ENCODE data around the gene PARD3B. TPM values are rescaled to one million over a fixed set of nuclear protein-coding genes. Genes with fewer than 3 reads are reported as not detected.
"Not testable (repeated sequence)": the region's sequence is repeated elsewhere in the genome, so short reads cannot be mapped to it uniquely, and the experiment has no call there.

The PARD3B gene
- total and polyA plus RNA-seq, 8 donors: 1.8 to 42.6 (median 15.1) TPM

- no peak for DNase-seq
- TF ChIP-seq EP300 (IDR thresholded peaks at IDR 0.05) (no peak), POLR2A (IDR thresholded peaks at IDR 0.05) (no peak), CTCF (IDR thresholded peaks at IDR 0.05) (no peak), POLR2AphosphoS5 (IDR thresholded peaks at IDR 0.05) (no peak)
- Histone ChIP-seq H3K9me3 (no peaks in the 10 kb centered on the region), H3K36me3 (no peaks in the 10 kb centered on the region), H3K4me1 (no peaks in the 10 kb centered on the region), H3K27me3 (no peaks in the 10 kb centered on the region), H3K27ac (no peak overlapping the region), H3K4me3 (no peak overlapping the region)
- 68 to 92% (median 83%) methylated on average over 3 of the region's 3 CpGs for WGBS, 5 donors
- intact Hi-C loops (cut with DNase I; ENCODE audit: low total_unique reads): no loop called here
These were observed 672.8 kb downstream of the PARD3B start for GRCh38 chr2:205218056-205218455.

- WGBS, 5 donors: 90 to 96% (median 93%) methylated on average over 5 of the region's 5 CpGs
- H3K27ac ChIP-seq; DNase-seq; intact Hi-C loops (cut with DNase I; ENCODE audit: low total_unique reads); H3K4me1 ChIP-seq; H3K27me3 ChIP-seq; H3K4me3 ChIP-seq; H3K9me3 ChIP-seq; H3K36me3 ChIP-seq: not testable (repeated sequence)
These were observed 673.5 kb downstream of the PARD3B start for GRCh38 chr2:205218816-205219215.

DNA sequence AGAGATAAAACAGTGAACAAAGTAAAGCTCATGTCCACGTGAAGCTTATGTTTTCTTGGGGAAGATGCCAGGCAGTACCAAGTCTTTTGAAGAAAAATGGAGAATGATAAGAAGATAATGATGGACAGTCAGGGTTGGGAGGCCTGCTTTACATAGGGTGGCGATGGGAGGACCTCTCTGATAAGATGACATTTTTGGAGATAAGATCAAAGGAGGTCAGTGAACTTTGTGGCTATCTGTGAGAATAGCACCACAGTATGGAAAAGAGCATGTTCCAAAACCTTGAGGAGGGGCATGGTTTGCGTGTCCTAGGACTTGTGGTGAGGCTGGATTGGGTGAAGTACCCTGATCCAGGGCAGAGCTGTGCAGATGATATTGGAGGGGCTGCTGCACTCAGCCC lies 675.3 kb downstream of the PARD3B start:
- TF ChIP-seq POLR2AphosphoS5 (IDR thresholded peaks at IDR 0.05) (no peak), EP300 (IDR thresholded peaks at IDR 0.05) (no peak), CTCF (IDR thresholded peaks at IDR 0.05) (no peak), POLR2A (IDR thresholded peaks at IDR 0.05) (no peak)
- Histone ChIP-seq H3K27me3 (no peaks in the 10 kb centered on the region), H3K36me3 (no peaks in the 10 kb centered on the region), H3K9me3 (no peaks in the 10 kb centered on the region), H3K4me3 (no peak overlapping the region), H3K4me1 (no peaks in the 10 kb centered on the region), H3K27ac (no peak overlapping the region)
- intact Hi-C loops (cut with DNase I; ENCODE audit: low total_unique reads): no loop called here
- no peak for DNase-seq
- 39 to 87% (median 73%) methylated on average over 3 of the region's 3 CpGs for WGBS, 5 donors

DNA sequence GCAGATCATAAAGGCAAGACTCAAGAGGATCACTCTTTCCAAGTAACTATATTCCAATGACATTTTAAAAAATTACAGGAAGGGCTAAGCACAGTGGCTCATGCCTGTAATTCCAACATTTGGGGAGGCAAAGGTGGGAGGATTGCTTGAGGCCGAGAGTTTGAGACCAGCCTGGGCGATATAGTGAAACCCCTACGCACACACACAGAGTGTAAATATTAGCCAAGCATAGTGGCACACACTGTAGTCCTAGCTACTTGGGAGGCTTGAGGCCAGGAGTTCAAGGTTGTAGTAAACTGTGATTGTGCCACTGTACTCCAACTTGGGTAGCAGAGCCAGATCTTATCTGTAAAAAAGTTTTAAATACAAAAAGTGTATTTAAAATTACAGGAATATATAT lies 686.8 kb downstream of the PARD3B start:
- intact Hi-C loops (cut with DNase I; ENCODE audit: low total_unique reads): no loop called here
- 84 to 95% (median 90%) methylated on average over 3 of the region's 3 CpGs for WGBS, 5 donors
- TF ChIP-seq EP300 (IDR thresholded peaks at IDR 0.05): no peak
- no peak for TF ChIP-seq CTCF (IDR thresholded peaks at IDR 0.05)
- no peak for TF ChIP-seq POLR2AphosphoS5 (IDR thresholded peaks at IDR 0.05)
- no peak for TF ChIP-seq POLR2A (IDR thresholded peaks at IDR 0.05)
- no peaks in the 10 kb centered on the region for H3K9me3 ChIP-seq
- no peak for DNase-seq
- no peaks in the 10 kb centered on the region for H3K4me1 ChIP-seq
- no peaks in the 10 kb centered on the region for H3K27me3 ChIP-seq
- H3K4me3 ChIP-seq: no peak overlapping the region
- no peak overlapping the region for H3K27ac ChIP-seq
- peaks cover 0 to 14% (median 4%) of the 10 kb centered on the region in 4 donors for H3K36me3 ChIP-seq

DNA sequence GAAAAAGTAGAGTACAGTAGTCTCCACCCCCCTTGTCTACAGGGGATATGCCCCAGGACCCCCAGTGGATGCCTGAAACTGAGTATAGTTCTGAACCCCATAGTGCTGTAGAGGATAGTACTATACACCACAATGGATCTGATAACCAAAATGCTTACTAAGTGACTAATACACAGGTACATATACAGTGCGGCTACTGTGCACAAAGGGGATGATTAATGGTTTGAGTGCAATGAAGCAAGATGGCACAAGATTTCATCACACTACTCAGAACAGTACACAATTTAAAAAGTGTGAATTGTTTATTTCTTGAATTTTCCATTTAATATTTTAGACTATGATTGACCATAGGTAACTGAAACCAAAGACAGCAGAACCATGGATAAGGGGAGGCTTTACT lies 690.2 kb downstream of the PARD3B start:
- no peaks in the 10 kb centered on the region for H3K9me3 ChIP-seq
- DNase-seq: no peak
- peaks cover 0 to 10% (median 4%) of the 10 kb centered on the region in 4 donors for H3K36me3 ChIP-seq
- H3K27me3 ChIP-seq: no peaks in the 10 kb centered on the region
- no peak overlapping the region for H3K27ac ChIP-seq
- intact Hi-C loops (cut with DNase I; ENCODE audit: low total_unique reads): no loop called here
- WGBS, 5 donors: 78 to 95% (median 84%) methylated on average over 1 of the region's 1 CpG
- H3K4me1 ChIP-seq: no peaks in the 10 kb centered on the region
- H3K4me3 ChIP-seq: no peak overlapping the region
- TF ChIP-seq POLR2A (IDR thresholded peaks at IDR 0.05) (no peak), EP300 (IDR thresholded peaks at IDR 0.05) (no peak), CTCF (IDR thresholded peaks at IDR 0.05) (no peak), POLR2AphosphoS5 (IDR thresholded peaks at IDR 0.05) (no peak)

Data from stomach (tissue), 9 donors.